Activated T-cell treated with anti-CD3 and anti-CD28 coated beads for 24 hours (primary cell): ENCODE results near the gene NXPH3.

Source experiments
- DNase-seq: peaks from one replicate; pipeline ENCODE4 v3.0.0-alpha.2; 2020; ENCODE audit warnings: low read depth

Gene NXPH3

GRCh38 chr17:49576088-49576916 is 631 bp downstream of the NXPH3 start:
- no peak for DNase-seq

GRCh38 chr17:49576917-49577649 is 1.4 kb downstream of the NXPH3 start:
- no peak for DNase-seq

GRCh38 chr17:49577650-49577934 is 1.9 kb downstream of the NXPH3 start:
- no peak for DNase-seq

- DNase-seq: no peak
Measured at GRCh38 chr17:49577963-49578362, 2.3 kb downstream of the NXPH3 start.

GRCh38 chr17:49578414-49578813 is 2.7 kb downstream of the NXPH3 start:
- DNase-seq: no peak

DNA sequence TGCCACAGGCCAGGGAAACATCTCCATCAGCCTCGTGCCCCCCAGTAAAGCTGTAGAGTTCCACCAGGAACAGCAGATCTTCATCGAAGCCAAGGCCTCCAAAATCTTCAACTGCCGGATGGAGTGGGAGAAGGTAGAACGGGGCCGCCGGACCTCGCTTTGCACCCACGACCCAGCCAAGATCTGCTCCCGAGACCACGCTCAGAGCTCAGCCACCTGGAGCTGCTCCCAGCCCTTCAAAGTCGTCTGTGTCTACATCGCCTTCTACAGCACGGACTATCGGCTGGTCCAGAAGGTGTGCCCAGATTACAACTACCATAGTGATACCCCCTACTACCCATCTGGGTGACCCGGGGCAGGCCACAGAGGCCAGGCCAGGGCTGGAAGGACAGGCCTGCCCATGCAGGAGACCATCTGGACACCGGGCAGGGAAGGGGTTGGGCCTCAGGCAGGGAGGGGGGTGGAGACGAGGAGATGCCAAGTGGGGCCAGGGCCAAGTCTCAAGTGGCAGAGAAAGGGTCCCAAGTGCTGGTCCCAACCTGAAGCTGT is 3.4 kb downstream of the NXPH3 start:
- DNase-seq: no peak

GRCh38 chr17:49579522-49579921 is 3.9 kb downstream of the NXPH3 start:
- no peak for DNase-seq

DNA sequence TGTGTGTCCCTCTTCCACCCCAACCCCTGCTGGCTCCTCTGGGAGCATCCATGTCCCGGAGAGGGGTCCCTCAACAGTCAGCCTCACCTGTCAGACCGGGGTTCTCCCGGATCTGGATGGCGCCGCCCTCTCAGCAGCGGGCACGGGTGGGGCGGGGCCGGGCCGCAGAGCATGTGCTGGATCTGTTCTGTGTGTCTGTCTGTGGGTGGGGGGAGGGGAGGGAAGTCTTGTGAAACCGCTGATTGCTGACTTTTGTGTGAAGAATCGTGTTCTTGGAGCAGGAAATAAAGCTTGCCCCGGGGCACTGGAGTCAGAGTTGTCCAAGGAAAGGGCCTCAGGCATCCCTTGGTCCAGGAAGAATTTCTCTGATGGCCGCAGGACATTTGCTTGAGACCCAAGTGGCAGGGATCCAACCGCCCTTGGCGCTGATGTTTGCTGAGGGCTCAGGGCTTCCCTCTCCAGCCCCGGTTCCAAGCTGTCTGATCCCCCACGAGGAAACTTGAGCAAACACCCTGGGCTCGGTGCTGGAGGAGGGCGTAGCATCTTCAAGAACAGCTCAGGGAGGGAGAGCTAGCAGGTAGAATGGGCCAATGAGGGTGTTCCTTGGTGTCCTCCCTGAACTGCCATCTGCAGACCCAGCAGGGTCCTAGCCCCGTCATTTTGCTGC is 4.5 kb downstream of the NXPH3 start:
- no peak for DNase-seq

- DNase-seq: no peak
Measured at GRCh38 chr17:49580981-49581647, 5.4 kb downstream of the NXPH3 start.

- no peak for DNase-seq
Measured at GRCh38 chr17:49581648-49581998, 6.0 kb downstream of the NXPH3 start.

DNA sequence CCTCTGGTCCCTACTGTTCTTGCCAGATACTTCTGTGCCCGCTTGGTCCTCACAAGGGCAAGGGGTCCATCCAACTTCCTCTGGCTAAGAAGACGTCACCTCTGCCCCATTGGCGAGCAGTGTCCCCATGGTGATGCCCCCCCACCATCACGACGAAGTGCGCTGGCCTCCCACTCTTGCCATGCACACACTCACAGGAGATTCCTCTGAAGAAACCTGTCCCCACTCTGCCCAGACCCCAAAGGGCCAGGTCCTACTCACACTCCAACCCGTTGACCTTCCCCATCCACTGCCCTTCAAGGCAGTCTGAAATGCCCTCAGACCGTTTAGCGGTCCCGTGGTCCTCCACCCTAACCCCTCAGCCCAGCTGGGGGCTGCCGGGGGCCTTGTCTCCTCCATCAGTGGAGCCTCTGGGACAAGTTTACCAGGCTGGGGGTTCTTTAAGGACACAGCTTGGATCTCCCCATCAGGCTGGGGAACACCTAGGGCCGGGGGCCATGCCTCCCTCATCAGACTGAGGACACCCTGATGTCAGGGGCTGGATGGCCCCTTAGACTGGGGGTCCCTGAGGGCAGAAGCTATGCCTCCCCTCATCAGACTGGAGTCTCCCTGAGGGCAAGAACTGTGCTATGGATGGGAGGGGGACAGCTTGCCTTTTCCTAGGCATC is 6.5 kb downstream of the NXPH3 start:
- no peak for DNase-seq

DNA sequence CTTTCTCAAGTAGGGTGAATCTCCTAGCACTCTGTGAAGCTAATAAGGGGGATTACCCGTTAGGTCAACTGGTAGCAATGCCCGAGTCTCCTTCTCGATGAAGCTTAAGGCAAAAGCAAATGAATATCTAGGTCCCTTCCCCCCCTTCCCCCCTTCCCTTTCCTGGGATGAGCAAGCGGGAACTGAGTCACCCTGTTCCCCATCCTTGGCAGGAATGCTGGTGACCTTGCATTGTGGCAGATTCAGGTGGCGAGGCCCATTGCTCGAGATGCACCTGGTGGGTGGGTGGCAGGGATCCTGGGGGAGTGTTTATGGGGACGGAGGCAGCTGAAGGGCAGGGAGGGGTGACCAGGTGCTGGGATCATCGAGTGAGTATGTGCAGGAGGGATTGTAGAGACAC is 7.1 kb downstream of the NXPH3 start:
- no peak for DNase-seq

GRCh38 chr17:49583226-49583625 is 7.6 kb downstream of the NXPH3 start:
- no peak for DNase-seq

DNA sequence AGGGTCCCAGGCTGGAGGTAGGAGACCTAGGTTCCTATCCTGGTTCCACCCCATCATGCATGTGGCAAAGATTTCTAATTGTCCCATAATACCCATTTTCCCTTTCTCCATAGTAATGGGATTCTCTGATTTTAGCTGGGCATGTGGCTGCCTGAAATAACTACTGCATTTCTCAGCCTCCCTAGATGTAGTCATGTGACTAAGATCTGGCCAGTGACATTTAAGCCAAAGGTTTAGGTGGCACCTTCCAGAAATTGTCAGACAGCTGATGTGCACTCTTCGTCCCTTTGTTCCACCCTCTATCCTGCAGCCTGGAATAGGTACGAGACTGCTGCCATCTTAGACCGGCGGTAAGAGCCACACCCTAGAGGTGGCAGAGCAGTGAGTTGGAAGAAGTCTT is 8.2 kb downstream of the NXPH3 start:
- no peak for DNase-seq

GRCh38 chr17:49585422-49586027 is 9.9 kb downstream of the NXPH3 start:
- no peak for DNase-seq

- DNase-seq: no peak
Measured at GRCh38 chr17:49587366-49588073, 11.8 kb downstream of the NXPH3 start.

- DNase-seq: no peak
Measured at GRCh38 chr17:49588312-49588711, 12.6 kb downstream of the NXPH3 start.

GRCh38 chr17:49588726-49589576 is 13.3 kb downstream of the NXPH3 start:
- no peak for DNase-seq

- no peak for DNase-seq
Measured at GRCh38 chr17:49589577-49589927, 13.9 kb downstream of the NXPH3 start.

DNA sequence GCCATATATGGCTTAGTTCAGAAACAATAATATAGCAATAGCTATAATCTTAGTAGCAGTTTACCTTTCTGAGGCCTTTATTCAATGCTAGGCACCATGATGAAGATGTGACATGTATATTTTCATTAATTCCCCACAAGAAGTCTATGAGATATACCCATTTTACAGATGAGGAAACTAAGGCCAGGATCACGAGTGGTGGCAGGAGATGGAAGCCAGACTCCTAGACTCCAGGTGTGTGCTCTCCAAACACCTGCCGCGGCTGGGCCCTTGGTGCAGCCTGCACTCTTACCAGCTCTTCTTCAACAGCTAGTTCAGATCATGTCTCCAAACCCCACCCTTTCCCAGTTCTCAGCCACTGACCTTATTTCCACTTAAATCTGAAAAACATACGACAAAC is 15.2 kb downstream of the NXPH3 start:
- DNase-seq: no peak
